Measurements from ENCODE around the gene METTL27. TPM values are rescaled to one million over a fixed set of nuclear protein-coding genes. Genes with fewer than 3 reads are reported as not detected.
"Not testable (repeated sequence)": the region's sequence is repeated elsewhere in the genome, so short reads cannot be mapped to it uniquely, and the experiment has no call there.

The METTL27 gene
- total RNA-seq, 2 donors from 2014 or later, result 0.76 to 1.5 TPM

DNA sequence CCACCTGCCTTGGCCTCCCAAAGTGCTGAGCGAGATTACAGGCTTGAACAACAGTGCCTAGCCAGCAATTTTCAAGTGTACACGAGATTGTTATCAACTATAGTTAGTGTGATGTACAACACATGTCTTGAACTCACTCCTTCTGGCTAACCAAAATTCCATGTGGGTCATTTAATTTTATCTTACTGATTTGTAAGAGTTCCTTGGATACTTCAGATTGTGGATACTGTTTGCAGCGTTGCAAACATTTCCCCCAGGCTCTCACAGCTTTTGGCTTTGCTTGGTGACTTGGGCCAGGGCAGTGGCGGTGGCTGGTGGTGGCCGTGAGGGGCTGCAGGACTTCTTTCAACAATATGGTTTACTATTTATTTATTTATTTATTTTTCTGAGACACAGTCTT, 10.2 kb upstream of the METTL27 start:
- peak overlapping the region; percentile 85 for H3K27ac Mint-ChIP-seq
- H3K36me3 Mint-ChIP-seq (ENCODE audit: low read depth), result no peaks in the 10 kb centered on the region
- H3K27me3 Mint-ChIP-seq, result peaks cover 11% of the 10 kb centered on the region
- H3K4me3 Mint-ChIP-seq, result peak overlapping the region; percentile 54
- H3K9me3 Mint-ChIP-seq, result no peaks in the 10 kb centered on the region
- no peak for ATAC-seq (replicated peaks)
- peaks cover 13% of the 10 kb centered on the region for H3K4me1 Mint-ChIP-seq

DNA sequence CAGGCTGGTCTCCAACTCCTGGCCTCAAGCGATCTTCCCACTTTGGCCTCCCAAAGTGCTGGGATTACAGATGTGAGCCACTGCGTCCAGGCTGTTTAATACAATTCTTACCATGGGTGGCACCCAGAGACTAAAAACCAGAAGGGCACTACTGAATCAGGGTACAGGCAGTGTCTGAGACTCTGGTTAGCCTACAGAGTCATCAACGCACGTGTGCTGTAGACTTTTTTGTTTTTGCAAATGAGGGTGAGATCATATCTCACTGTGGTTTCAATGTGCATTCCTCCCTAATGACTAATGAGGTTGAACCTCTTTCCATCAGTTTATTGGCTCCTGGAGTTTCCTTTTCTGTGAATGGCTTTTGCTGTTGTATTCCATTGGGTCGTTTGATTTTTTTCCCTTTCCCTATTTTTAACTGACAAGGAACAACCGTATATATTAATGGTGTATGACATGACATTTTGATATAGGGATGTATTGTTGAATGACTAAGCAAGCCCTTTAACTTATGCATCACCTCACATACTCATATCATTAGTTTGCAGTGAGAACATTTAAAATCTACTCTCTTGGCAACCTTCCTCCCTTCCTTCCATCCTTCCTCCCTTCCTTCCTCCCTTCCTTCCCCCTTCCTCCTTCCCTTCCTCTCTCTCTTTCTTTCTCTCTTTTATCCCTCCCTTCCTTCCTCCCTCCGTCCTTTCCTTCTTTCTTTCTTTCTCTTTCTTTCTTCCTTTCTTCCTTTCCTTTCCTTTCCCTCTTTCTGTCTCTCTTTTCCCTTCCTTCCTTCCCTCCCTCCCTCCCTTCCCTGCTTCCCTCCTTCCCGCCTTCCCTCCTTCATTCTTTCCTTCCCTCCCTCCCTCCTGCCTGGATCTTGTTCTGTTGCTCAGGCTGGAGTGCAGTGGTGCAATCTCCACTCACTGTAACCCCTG, 9.4 kb upstream of the METTL27 start:
- Mint-ChIP-seq H3K27ac (peak overlapping the region; percentile 85), H3K9me3 (no peaks in the 10 kb centered on the region), H3K36me3 (ENCODE audit: low read depth) (no peaks in the 10 kb centered on the region), H3K4me1 (peaks cover 13% of the 10 kb centered on the region), H3K4me3 (peak overlapping the region; percentile 54), H3K27me3 (peaks cover 10% of the 10 kb centered on the region)
- ATAC-seq (replicated peaks), result peak; percentile 94

DNA sequence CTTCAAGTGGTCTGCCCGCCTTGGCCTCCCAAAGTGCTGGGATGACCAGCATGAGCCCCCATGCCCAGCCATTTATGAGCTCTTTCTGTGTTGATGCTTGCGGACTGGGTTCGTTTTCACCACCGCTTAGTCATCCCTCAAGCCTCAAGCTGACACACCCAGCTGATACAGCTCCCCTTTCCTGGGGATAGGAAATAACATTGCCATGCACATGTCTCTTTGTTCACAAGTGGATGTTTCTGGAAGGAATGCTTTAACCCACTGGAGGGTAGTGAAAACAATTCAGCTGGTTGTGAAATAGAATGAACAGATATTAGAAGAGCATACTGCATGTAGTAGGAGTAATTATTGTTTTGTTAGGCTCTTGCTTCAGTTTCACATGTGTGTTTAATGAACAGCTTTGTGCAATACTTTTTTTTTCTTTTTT, 8.5 kb upstream of the METTL27 start:
- H3K4me1 Mint-ChIP-seq, result peaks cover 13% of the 10 kb centered on the region
- H3K9me3 Mint-ChIP-seq, result no peaks in the 10 kb centered on the region
- peaks cover 7% of the 10 kb centered on the region for H3K27me3 Mint-ChIP-seq
- H3K27ac Mint-ChIP-seq, result peak overlapping the region; percentile 85
- ATAC-seq (replicated peaks), result peak; percentile 28
- peak overlapping the region; percentile 54 for H3K4me3 Mint-ChIP-seq
- no peaks in the 10 kb centered on the region for H3K36me3 Mint-ChIP-seq (ENCODE audit: low read depth)

DNA sequence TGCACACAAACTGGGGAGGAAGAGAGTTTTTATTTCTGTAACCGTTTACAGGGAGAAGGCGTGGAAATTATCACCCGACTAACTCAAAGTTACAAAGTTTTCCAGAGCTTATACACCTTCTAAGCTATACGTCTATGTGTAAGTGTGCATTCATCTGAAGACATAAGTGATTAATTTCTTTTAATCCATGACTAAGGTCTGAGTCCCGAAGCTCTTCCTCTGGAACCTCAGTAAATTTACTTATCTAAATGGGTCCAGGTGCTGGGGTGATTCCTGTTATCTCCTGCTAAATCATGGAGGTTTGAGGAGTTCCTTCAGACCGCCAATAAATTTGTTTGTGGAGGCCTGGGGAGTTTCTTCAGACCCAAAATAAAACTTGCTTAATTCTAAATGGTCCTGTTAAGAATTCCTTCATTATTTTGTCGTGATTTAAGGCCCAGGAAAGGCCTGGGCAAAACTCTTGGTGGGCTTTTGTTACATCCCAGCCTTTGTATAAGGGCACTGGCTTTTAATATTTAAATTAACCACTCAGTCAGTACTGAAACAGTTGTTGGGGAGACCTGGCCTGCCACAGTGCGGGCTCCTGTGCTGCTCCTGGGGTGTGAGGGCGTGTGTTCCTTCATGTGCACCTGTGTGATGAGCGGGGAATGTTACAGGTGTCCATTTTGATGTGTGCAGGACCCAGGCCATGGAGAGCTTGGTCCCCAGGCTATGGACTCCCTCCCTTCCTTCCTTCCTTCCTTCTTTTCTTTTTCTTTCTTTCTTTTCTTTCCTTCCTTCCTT, 5.8 kb upstream of the METTL27 start:
- Mint-ChIP-seq H3K9me3 (no peaks in the 10 kb centered on the region), H3K27me3 (no peaks in the 10 kb centered on the region), H3K27ac (no peak overlapping the region), H3K4me1 (peaks cover 13% of the 10 kb centered on the region), H3K36me3 (ENCODE audit: low read depth) (no peaks in the 10 kb centered on the region), H3K4me3 (no peak overlapping the region)
- ATAC-seq (replicated peaks), result no peak

DNA sequence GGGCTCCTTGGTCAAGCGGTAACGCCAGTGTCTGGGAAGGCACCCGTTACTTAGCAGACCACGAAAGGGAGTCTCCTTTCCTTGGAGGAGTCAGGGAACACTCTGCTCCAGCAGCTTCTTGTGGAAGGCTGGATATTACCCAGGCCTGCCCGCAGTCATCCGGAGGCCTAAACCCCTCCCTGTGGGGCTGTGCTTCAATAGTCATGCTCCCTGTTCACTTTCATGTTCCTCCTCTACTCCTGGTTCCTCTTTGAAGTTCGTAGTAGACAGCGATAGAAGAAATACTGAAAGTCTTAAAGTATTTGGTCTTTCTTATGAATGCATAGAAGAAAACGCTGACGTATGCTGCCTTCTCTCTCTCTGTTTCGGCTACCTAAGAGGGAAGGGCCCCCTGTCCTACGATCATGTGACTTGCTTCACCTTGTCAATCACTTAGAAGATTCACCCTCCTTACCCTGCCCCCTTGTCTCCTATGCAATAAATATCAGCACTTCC, 3.4 kb upstream of the METTL27 start:
- not testable (repeated sequence) for H3K36me3 Mint-ChIP-seq (ENCODE audit: low read depth); H3K4me1 Mint-ChIP-seq; H3K4me3 Mint-ChIP-seq; H3K27me3 Mint-ChIP-seq; H3K9me3 Mint-ChIP-seq; H3K27ac Mint-ChIP-seq; ATAC-seq (replicated peaks)

DNA sequence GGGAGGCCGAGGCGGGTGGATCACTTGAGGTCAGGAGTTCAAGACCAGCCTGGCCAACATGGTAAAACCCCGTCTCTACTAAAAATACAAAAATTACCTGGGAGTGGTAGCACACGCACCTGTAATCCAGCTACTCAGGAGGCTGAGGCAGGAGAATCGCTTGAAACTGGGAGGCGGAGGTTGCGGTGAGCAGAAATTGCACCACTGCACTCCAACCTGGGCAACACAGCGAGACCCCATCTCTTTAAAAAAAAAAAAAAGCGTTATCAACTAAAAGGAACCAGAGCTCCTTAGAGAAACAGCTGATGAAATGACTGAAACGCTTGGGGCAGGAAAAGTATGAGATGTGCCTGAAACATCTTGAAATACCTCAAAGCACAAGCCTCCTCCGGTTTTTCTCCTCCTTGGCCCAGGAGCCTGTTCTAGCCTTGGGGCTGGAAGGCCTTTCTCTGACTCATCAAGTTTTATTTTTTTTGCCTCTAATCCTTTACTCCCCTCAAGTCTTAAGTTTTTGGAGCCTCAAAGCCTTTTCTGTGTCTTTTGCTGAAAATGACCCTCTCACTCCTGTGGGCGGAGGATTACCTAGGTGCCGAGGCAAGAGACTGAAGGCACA, 2.6 kb upstream of the METTL27 start:
- no peak overlapping the region for H3K27ac Mint-ChIP-seq
- H3K27me3 Mint-ChIP-seq, result no peaks in the 10 kb centered on the region
- no peaks in the 10 kb centered on the region for H3K4me1 Mint-ChIP-seq
- no peak for ATAC-seq (replicated peaks)
- no peaks in the 10 kb centered on the region for H3K36me3 Mint-ChIP-seq (ENCODE audit: low read depth)
- no peak overlapping the region for H3K4me3 Mint-ChIP-seq
- no peaks in the 10 kb centered on the region for H3K9me3 Mint-ChIP-seq

DNA sequence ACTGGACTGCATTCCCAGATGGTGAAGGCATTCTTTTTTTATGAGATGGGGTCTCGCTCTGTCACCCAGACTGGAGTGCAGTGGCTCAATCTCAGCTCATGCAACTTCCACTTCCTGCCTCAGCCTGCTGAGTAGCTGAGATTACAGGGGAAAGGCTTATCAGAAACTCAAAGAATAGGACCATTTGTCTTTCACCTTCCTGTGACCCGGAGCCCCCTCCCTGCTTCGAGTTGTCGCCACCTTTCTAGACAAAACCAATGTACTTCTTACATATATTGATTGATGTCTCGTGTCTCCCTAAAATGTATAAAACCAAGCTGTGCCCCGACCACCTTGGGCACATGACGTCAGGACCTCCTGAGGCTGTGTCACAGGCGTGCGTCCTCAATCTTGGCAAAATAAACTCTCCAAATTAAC, 1.8 kb upstream of the METTL27 start:
- no peak for ATAC-seq (replicated peaks)
- Mint-ChIP-seq H3K4me1 (no peaks in the 10 kb centered on the region), H3K27ac (no peak overlapping the region), H3K9me3 (no peaks in the 10 kb centered on the region), H3K36me3 (ENCODE audit: low read depth) (no peaks in the 10 kb centered on the region), H3K4me3 (no peak overlapping the region), H3K27me3 (no peaks in the 10 kb centered on the region)

DNA sequence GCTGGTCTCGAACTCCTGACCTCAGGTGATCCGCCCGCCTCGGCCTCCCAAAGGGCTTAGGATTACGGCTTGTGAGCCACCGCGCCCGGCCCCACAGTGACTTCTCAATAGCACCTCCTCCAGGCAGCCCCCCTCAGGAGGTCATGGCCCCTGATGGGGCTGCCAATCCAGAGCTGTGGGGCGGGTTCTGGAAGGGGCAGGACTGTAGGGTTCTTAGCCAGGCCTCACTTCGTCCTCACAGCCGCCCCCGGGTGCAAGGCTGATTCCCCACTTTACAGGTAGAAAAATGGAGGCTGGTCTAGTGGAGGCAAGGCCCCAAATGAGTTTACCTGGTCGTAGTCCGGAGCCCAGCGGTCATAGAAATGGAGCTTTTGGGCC, 638 bp downstream of the METTL27 start:
- no peaks in the 10 kb centered on the region for H3K36me3 Mint-ChIP-seq (ENCODE audit: low read depth)
- H3K4me1 Mint-ChIP-seq, result no peaks in the 10 kb centered on the region
- ATAC-seq (replicated peaks), result no peak
- H3K9me3 Mint-ChIP-seq, result no peaks in the 10 kb centered on the region
- H3K27me3 Mint-ChIP-seq, result no peaks in the 10 kb centered on the region
- peak overlapping the region; percentile 73 for H3K4me3 Mint-ChIP-seq
- no peak overlapping the region for H3K27ac Mint-ChIP-seq

DNA sequence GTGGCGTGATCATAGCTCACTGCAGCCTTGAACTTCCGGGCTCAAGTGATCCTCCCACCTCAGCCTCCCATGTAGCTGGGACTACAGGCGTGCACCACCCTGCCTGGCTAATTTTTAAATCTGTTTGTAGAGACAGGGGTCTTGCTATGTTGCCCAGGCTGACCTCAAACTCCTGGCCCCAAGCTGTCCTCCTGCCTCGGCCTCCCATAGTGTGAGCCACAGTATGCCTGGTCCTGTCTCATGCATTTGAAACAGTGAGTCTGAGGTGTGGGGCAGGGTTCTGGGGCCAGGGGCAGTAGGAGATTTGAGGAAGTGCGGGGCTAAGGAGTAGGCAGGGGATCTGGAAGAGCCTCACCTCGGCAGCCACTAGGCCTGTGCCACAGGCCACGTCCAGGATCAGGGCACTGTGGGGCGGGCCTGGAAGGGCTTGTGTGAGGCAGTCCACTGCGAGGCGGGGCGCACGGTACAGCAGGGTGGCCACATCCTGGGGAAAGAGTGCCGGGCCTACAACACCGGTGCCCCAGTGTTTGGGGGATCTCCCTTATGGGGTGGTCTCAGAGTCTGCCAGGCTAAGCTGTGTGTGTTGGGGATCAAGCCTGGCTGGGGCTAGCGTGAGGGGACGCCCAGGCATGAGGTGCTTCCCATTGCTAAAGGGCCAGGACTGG, 1.5 kb downstream of the METTL27 start:
- Mint-ChIP-seq H3K9me3 (no peaks in the 10 kb centered on the region), H3K4me3 (peak overlapping the region; percentile 25), H3K27me3 (no peaks in the 10 kb centered on the region), H3K36me3 (ENCODE audit: low read depth) (no peaks in the 10 kb centered on the region), H3K4me1 (no peaks in the 10 kb centered on the region), H3K27ac (no peak overlapping the region)
- no peak for ATAC-seq (replicated peaks)

DNA sequence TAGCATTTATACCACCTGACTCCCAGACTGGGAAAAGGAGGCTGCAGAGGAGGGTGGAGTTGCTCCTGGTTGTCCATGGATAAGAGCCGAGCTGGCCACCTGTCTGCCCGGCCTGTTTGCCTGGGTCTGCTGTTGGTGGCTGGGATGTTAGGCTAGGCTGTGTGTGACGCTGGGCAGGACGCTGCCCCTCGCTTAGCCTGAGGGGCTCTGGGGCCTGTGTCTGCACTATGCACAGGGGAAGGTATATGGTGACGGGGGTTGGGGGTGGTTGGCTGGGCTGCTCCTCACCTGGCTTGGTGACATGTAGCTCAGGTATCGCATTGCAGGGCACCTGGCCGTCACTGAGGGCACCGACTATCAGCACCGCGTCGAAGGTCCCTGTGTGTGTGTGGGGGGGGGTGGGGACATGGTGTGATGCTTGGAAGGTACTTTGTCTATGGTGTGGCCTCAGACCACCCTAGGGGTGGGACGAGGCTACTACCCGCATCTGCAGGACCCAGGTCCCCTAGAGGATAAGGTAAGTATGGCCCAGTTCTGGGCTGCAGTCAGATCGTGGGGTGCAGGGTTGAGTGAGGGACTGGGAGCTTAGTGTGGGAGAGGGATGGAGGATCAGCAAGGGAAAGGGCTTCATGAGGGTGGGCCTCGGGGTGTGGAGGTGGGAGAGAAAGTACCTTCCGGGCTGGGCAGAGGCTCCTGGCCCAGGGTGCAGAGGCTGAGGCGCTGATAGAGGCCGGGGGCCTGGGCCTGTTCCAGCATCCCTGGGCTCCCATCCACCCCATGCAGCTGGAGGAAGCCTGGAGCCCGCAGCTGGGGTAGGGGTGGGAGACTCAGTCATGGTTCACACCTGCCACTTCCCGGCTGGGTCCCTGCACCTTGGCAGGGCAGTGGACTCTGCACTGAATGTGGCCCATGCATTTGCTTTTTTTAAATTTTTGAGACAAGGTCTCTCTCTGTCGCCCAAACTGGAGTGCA, 2.3 kb downstream of the METTL27 start:
- no peaks in the 10 kb centered on the region for H3K36me3 Mint-ChIP-seq (ENCODE audit: low read depth)
- no peak overlapping the region for H3K4me3 Mint-ChIP-seq
- H3K27ac Mint-ChIP-seq, result no peak overlapping the region
- H3K27me3 Mint-ChIP-seq, result no peaks in the 10 kb centered on the region
- ATAC-seq (replicated peaks), result no peak
- H3K4me1 Mint-ChIP-seq, result no peaks in the 10 kb centered on the region
- no peaks in the 10 kb centered on the region for H3K9me3 Mint-ChIP-seq

DNA sequence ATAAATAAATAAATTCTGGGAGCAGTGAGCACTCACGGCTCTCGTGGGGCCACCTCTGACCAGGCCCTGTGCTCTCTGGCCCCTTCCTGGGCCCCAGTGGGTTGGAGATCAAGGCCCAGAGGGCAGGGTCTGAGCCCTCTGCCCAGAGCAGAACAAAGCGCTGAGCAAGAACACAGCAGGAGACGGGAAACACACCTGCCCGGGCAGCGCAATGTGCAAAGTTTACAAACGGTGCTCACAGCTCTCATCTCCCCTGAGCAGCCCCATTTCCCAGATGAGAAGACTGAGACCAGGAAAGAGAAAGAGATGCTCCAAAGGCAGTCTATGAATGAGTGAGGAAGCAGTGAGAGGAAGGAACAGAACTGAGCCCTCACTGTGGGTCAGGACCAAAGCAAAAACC, 3.0 kb downstream of the METTL27 start:
- no peaks in the 10 kb centered on the region for H3K36me3 Mint-ChIP-seq (ENCODE audit: low read depth)
- no peak overlapping the region for H3K4me3 Mint-ChIP-seq
- H3K9me3 Mint-ChIP-seq, result no peaks in the 10 kb centered on the region
- ATAC-seq (replicated peaks), result no peak
- no peaks in the 10 kb centered on the region for H3K27me3 Mint-ChIP-seq
- no peak overlapping the region for H3K27ac Mint-ChIP-seq
- no peaks in the 10 kb centered on the region for H3K4me1 Mint-ChIP-seq

DNA sequence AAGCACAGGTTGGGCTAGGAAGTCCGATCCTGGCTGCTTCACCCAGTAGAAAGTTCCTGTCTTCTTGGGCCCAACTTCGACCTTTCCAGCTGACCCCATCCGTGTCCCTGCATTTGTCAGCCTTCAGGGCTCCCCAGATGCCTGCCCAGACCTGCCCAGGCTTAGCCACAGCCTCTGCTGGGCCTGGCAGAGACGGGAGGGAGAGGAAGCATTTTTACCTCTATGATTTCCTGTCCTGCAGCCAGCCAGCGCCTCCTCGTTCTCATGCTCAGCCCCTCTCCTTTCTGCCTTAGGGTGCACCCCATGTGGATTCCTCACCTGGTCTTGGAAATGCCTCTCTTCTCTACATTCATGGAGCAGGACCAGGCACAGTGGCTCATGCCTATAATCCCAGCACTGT, 3.7 kb downstream of the METTL27 start:
- Mint-ChIP-seq H3K27me3 (no peaks in the 10 kb centered on the region), H3K4me3 (no peak overlapping the region), H3K27ac (no peak overlapping the region), H3K36me3 (ENCODE audit: low read depth) (no peaks in the 10 kb centered on the region), H3K9me3 (no peaks in the 10 kb centered on the region), H3K4me1 (no peaks in the 10 kb centered on the region)
- no peak for ATAC-seq (replicated peaks)

DNA sequence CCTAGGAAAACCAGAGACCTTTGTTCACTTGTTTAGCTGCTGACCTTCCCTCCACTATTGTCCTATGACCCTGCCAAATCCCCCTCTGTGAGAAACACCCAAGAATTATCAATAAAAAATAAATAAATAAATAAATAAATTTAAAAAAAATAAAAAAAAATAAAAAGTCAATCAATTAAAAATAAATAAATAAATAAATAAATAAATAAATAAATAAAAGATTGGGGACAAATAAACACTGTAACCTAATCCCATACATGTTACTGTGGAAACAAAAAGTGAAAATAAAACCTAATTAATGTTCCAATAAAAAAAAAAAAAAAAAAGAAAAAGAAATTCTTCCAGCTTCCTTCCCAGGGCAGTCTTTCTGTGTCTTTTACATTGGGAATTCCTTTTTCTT, 5.1 kb downstream of the METTL27 start:
- ATAC-seq (replicated peaks); H3K36me3 Mint-ChIP-seq (ENCODE audit: low read depth); H3K27me3 Mint-ChIP-seq: not testable (repeated sequence)

More for the DNA sequence above, 5.1 kb downstream of the METTL27 start:
- H3K4me3 Mint-ChIP-seq, H3K9me3 Mint-ChIP-seq, H3K4me1 Mint-ChIP-seq, H3K27ac Mint-ChIP-seq: not testable (repeated sequence)

Data from activated T-helper 17 cell treated with anti-CD3 and anti-CD28 coated beads, Interleukin-2, amount 50 U/mL, for 72 hours (primary cell).